GM21423 (cell line): ENCODE results near the gene APMAP.

ENCODE experiments used
- ATAC-seq: cut with Tn5 transposase; IDR thresholded peaks from one replicate; pipeline ENCODE4 v1.9.1; 2021; ENCODE audit warnings: mild to moderate bottlenecking, moderate library complexity; ENCODE audit not compliant: unreplicated experiment

The APMAP gene

GRCh38 chr20:24914388-24915241 is 77.9 kb downstream of the APMAP start:
- no peak for ATAC-seq

- no peak for ATAC-seq
Observed at GRCh38 chr20:24913076-24913628, 79.4 kb downstream of the APMAP start.
